DMS53 (cell line): ENCODE data around the gene THAP5.

Experiments used
- DNase-seq: peaks from one replicate; lab custom pipeline; 2025; lab: John Stamatoyannopoulos, UW

The THAP5 gene

DNA sequence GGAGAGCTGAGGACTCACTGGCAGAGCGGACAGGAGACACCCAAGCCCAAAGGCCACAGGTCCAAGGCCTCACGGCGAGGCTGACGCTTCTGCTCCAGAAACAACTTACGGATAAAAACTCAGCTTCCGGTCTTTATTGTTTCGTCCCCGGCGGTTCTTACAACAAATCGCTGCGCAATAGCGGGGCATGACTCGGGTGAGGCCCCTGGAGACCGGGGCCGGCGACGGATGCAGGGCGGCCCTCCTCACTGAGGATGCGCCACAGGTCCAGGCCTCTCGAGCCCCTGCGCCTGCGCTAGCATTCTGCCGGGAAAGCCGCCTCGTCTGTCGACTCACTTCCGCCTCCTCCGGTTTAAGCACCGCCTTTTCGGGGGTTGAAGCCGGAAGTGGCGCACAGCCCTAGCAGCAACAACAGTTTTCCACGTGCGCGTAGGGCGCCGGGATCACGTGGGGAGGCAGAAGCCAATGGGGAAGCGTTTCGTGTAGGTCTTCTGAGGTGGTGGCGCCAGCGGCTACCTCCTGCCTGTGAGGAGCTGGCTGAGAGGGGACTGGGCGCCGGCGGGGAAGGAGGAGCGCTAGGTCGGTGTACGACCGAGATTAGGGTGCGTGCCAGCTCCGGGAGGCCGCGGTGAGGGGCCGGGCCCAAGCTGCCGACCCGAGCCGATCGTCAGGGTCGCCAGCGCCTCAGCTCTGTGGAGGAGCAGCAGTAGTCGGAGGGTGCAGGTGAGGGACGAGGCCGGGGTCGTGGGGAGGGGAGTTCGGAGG lies at the start of gene THAP5, which contains the start of gene DNAJB9:
Gene THAP5, minus strand, starts transcription at position 326 of the 765 bp plus-strand sequence. Its CDS starts 137 bp downstream, at position 189.
Gene DNAJB9, plus strand, starts transcription at position 494 of the 765 bp plus-strand sequence. CDS start 1,853 bp downstream, outside the sequence.
- DNase-seq, result peak; percentile 100

DNA sequence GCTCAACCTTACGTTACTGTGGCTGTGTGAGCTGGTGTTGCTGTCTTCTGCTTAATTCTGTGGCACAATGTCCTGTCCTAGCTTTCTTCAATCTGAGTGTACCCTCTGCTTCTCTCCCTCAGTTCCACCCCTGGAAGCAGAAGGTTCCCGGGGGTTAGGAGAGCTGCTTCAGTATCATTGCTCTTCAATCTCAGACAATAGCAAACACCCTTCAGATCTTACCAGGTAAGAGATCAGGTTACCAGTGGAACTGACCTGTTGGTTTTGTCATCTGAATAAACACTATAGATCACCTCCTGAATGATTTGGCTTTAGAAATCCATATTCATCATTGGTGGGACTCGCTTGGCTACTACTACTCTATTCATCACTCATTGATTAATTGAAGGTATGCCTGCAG lies 48.5 kb upstream of the THAP5 start:
- peak; percentile 94 for DNase-seq

DNA sequence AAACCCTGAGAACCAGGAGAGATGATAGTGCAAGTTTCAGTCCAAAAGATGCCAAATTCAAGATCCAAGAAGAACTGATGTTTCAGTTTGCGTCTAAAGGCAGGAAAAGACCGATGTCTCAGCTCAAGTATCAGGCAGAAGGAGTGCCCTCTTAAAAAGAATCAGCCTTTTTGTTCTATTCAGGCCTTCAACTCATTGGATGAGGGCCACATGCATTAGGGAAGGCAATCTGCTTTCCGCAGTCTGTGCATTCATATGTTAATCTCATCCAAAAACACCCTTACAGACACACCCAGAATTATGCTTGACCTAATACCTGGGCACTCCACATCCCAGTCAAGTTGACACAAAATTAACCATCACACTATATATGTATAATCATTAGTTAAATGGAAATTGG lies 45.4 kb upstream of the THAP5 start:
- DNase-seq, result no peak

DNA sequence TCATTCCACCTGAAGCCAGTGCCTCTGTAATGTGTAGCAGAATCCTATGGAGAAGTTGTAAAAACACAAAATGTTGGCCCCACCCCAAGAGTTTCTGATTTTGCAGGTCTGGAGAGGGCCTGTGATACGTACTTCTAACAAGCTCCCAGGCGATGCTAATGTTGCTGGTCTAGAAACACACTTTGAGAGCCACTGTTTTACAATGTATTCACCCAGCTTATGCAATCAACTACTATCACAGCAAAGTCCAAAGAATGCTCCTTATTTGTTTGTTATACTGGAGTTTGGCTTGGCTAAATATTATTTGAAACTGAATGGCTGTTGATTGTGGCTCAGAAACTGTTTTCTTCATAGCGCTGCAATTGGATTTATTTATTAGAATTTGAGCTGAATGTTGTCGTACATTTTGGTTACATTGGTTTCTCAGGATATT lies 44.5 kb upstream of the THAP5 start:
- no peak for DNase-seq

GRCh38 chr7:108613147-108613948 lies 43.8 kb upstream of the THAP5 start:
- DNase-seq, result peak; percentile 79

GRCh38 chr7:108611268-108611667 lies 41.8 kb upstream of the THAP5 start:
- no peak for DNase-seq

DNA sequence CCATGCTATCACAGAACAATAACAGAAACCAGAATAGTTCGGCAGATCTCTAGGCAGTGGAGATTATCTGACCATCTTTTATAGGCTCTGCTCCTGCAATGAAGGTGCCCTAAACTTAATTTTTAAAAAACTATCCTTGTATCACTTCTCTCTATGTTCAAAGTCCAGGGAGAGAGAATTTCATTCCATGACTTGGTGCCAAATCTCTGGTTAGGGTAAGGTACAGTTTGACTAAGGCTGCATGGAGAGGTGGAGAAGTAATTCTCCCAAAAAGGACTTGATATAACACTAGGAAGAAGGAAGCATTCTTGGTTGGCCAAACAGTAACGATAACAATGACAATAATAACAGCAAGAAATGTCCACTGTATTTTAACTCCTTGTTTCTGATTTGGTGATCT lies 40.1 kb upstream of the THAP5 start:
- no peak for DNase-seq

DNA sequence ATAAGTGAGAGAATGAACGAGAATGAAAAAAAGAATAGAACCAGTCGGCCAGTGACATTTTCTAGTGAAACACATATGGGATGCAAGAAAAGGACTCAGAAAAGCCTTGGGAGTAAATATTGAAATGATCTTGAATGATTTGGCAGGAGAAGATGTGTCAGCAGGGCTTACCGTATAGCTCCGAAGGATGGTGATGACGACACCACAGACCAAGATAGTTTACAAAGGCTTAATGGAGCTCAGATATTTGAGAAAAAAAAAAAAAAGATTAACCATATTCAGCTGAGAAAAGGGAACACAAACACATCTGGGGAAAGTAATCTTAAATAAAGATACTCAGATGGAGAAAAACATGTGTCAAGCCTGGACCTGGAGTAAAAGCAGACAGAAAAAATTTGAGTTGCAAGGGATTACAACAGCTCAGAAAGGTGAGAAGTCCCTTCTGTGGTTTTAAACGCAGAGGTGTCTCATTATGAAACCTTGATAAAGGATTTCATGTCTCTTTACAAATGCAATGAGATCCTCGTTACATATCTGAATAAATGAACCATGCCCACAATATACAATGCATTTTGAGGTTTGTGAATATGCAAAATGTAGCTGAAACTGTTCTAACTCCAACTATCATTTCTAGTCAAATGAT lies 36.2 kb upstream of the THAP5 start:
- DNase-seq, result no peak

- DNase-seq, result no peak
These were observed 35.0 kb upstream of the THAP5 start for GRCh38 chr7:108604307-108605077.

DNA sequence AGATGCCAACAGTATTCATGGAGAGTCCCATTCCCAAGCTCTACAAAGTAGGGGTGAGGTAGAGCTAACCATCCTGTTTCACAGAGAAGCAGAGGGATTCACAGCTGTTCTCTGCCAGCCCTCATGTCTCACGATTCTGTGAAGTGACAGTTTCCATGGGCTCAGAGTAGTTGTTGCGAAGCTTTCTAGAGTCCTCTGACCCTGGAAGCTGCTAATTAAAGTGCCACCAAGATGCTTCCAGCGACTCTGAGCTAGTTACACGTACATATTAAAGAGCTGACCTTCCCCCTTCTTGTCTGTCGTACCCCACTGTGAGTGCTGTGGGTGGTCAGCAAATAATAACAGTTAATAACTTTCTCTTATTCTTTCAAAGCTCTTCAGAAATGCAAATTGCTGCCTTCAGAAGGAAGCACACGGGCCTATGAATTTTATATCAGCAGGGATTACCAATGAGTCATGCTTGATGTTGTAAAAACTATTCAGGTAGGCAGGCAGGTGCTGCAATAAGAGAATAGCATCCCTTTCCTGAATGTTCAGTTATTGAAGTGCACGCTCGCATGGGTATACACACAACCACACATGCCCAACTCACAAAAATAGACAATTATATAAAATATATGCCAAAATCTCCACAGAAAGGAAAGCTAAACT lies 34.3 kb upstream of the THAP5 start:
- DNase-seq, result peak; percentile 48

DNA sequence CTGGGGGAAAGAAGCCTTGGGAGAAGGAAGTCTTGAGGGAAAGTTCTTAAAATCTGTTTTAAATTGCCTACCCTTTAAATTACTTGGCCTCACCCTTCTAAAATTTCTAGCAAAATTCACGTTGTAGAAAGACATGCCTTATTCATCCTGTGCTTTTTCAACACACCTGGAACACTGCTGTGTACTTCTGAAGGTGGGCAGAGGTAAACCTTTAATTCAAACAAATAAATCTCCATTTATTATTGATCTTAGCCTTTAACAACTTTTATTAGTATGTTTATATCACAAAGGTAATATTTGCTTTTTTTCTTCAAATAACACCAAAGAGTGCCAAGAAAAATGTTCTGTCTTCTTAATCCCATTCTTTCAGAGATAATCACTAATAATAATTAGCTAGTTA lies 30.9 kb upstream of the THAP5 start:
- DNase-seq, result no peak

DNA sequence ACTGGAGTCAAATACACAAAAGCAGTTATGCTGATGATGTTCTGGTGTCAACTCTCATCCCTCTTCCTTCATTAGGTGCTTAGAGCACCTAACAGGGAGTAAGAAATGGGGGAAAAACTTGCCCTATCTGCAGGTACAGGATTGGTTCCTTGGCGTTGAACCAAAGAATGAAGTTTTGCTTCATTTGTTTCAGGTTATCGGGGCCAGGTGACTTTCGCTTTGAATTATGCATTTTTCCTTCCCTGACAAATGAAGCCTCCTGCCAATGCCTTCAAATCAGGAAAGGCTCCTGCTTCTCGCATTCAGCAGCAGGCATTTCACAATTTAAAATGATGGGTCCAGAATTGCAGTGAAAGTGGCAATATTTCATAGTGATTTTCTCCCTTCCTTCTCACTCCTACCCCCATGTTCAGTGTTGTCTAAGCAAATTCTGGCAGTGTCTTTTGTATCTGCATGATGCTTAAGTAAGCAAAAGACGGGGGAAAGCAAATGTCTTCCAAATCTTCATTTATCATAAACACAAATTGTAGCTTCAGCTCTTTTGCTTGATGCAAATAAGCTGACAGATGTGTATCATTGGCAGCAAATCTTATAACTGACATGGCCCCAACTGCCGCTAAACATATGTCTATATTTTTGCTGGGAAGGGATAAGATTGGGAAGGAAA lies 29.5 kb upstream of the THAP5 start:
- peak; percentile 43 for DNase-seq

DNA sequence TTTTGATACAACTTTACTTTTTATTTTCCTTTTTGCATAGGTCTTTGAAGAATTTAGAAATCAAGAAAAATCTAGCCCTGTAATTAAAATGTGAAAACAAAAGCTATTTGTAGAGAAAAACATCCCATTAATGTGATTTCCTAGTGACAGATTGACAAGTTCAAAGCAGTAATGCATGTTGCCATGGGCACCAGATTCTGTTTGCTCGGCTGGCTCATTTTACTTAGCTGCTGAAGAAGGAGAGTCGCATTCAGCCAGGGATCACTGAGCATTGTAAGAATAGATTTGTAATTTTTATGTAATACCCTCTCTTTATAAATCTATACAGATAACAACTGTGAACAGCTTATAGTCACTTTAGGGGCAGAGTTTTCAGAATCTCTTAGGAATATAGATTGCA lies 28.6 kb upstream of the THAP5 start:
- DNase-seq, result peak; percentile 91

DNA sequence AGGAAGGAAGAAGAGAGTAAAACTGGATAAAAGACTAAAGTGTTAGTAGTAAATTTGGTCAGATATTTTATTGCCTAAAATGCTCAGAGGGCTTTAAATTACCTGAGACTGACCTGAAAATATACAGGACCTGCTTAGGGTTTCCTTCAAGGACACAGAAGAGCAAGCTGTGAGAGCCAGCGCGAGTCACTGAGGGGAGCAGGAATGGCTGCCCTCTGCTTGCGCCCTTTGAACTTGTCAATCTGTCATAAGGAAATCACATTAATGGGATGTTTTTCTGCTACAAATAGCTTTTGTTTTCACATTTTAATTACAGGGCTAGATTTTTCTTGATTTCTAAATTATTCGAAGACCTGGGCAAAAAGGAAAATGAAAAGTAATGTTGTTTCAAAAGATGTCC lies 27.1 kb upstream of the THAP5 start:
- no peak for DNase-seq

- peak; percentile 14 for DNase-seq
These were observed 23.2 kb upstream of the THAP5 start for GRCh38 chr7:108592646-108593201.

GRCh38 chr7:108590606-108591005 lies 21.1 kb upstream of the THAP5 start:
- DNase-seq, result no peak

DNA sequence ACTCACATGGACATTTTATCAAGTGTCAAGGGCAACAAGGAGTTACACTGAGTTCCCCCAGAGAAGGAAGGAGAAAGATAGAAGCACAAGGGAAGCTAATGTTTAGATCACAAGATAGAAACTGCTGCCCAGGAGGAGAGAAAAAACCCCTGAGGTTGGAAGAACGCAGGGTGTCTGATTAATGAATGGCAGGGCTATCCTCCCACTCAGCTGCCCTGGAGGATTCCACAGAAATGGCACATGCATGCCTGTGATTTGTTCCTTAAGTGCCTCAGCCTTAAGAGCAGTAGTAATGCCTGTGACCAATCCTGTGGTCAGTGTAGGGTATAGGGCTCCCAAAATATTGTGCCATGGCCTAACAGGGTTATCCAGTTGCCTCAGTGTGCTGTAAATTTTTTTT lies 20.4 kb upstream of the THAP5 start:
- DNase-seq, result no peak

DNA sequence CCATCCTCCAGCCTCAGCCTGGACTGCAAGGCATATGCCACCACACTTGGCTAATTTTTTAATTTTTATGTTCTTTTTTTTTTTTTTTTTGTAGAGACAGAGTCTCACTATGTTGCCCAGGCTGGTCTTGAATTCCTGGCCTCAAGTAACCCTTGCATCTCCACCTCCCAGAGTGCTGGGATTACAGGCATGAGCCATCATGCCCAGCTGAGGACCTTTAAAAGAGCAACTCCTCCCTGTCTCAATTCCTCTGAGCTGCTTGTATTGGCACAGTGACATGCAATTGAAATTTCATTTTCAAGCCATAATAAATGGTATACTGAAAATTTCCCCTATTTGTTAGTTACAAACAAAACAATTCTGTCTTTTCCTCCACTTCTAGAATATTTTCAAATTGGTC lies 19.7 kb upstream of the THAP5 start:
- no peak for DNase-seq

DNA sequence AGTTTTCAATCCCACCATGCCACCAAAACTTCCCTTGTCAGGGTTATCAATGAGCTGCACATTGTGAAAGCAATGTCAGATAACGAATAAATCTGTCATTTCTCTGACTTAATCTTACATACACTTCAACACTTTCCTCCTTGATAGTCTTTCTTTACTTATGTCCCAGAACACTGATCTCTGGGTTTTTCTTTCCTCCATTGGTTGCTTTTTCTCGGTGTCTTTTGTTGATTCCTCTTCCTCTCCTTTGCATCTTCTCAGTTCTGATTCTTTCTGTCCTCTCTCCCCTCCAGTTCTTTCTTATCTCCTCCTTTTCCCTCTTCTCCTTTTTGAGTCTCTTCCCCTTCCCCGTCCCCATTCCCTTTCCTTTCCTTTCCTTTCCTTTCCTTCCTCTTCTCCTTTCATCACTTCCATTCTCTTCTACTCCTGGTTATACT lies 16.8 kb upstream of the THAP5 start:
- no peak for DNase-seq

- DNase-seq, result no peak
These were observed 16.3 kb upstream of the THAP5 start for GRCh38 chr7:108585843-108586242.
